Caco-2 (cell line): ENCODE measurements around the gene GGN. TPM values are rescaled to one million over a fixed set of nuclear protein-coding genes. Genes with fewer than 3 reads are reported as not detected.
A peak's percentile ranks its signal among the peaks of the same experiment; 100 is the strongest.

Experiments
- BruUV-seq: library from RNA; stranded (reverse); fragments of 400-500 nt; replicated peaks from 2 replicates; lab custom pipeline; 2021; lab: Mats Ljungman, UMichigan
- CTCF ChIA-PET: fragments of 300-600 bp; sonication (Branson Sonifier 250); formaldehyde crosslinking; loops from one replicate; lab custom pipeline; 2022; ENCODE audit warnings: antibody characterized with exemption; lab: Charles Lee
- POLR2A ChIA-PET: fragments of 300-600 bp; sonication (Branson Sonifier 250); formaldehyde crosslinking; loops from one replicate; lab custom pipeline; 2022; ENCODE audit warnings: antibody characterized with exemption; lab: Charles Lee
- DNase-seq, 2 experiments: peaks; one replicate each; pipeline versions ENCODE4 v3.0.0 to v3.0.0-alpha.2; 2020 to 2022
- H3K27me3 ChIP-seq: replicated peaks from 2 replicates; pipeline ENCODE4 v1.6.0; 2011; ENCODE audit warnings: low read length; ENCODE audit not compliant: control insufficient read depth, insufficient read depth
- H3K36me3 ChIP-seq: 2 replicates; pipeline ENCODE4 v1.5.1; 2011; ENCODE audit warnings: low read length; ENCODE audit not compliant: control insufficient read depth, insufficient read depth
- H3K4me1 ChIP-seq: fragments of 250-450 bp; sonication (Bioruptor Pico); 2 replicates; pipeline ENCODE4 v1.5.1; 2020; ENCODE audit warnings: mild to moderate bottlenecking
- H3K4me3 ChIP-seq: 2 replicates; pipeline ENCODE4 v1.5.1; 2011; ENCODE audit warnings: low read depth, mild to moderate bottlenecking, control low read depth, low read length
- H3K9me3 ChIP-seq: fragments of 250-450 bp; sonication (Bioruptor Pico); 2 replicates; pipeline ENCODE4 v1.5.1; 2020; ENCODE audit warnings: mild to moderate bottlenecking, moderate library complexity
- H3K27ac Mint-ChIP-seq: one replicate; pipeline ENCODE4 v1.8.0; 2022; ENCODE audit warnings: mixed read lengths; ENCODE audit not compliant: unreplicated experiment
- H3K27me3 Mint-ChIP-seq: one replicate; pipeline ENCODE4 v1.8.0; 2022; ENCODE audit warnings: mixed read lengths; ENCODE audit not compliant: insufficient read depth, unreplicated experiment
- H3K36me3 Mint-ChIP-seq: one replicate; pipeline ENCODE4 v1.8.0; 2022; ENCODE audit warnings: mild to moderate bottlenecking, mixed read lengths; ENCODE audit not compliant: insufficient read depth, unreplicated experiment
- H3K4me1 Mint-ChIP-seq: one replicate; pipeline ENCODE4 v1.8.0; 2022; ENCODE audit warnings: low read depth, mixed read lengths; ENCODE audit not compliant: unreplicated experiment
- H3K4me3 Mint-ChIP-seq: one replicate; pipeline ENCODE4 v1.8.0; 2022; ENCODE audit warnings: mild to moderate bottlenecking, moderate library complexity, mixed read lengths; ENCODE audit not compliant: unreplicated experiment
- H3K9me3 Mint-ChIP-seq: one replicate; pipeline ENCODE4 v1.8.0; 2022; ENCODE audit warnings: mixed read lengths; ENCODE audit not compliant: unreplicated experiment
- CTCF ChIP-seq, 2 experiments: fragments of 200-600 bp in 1 of 2; IDR thresholded peaks; 1 replicate in 1 of 2; 2 replicates in 1 of 2; pipeline versions ENCODE4 v1.5.1 to v1.8.0; 2011 to 2022; ENCODE audit warnings: antibody characterized with exemption in 1 of 2, control low read depth in 1 of 2, inconsistent platforms in 1 of 2, low read depth in 1 of 2, low read length in 1 of 2, mild to moderate bottlenecking in 1 of 2, moderate library complexity in 1 of 2; ENCODE audit not compliant: insufficient read depth in 1 of 2, severe bottlenecking in 1 of 2, unreplicated experiment in 1 of 2
- intact Hi-C: fragments of 100-400 bp; cut with micrococcal nuclease; formaldehyde crosslinking; loops from one replicate; pipeline ENCODE4 v1.10.0; 2022; ENCODE audit not compliant: unreplicated experiment
- total RNA-seq: library from RNA; stranded (reverse); gene quantifications from 2 replicates; pipeline ENCODE4 v1.2.3, GENCODE V29; 2022

Gene GGN
- total RNA-seq, 1 experiment from 2014 or later: 0.79 TPM

- Mint-ChIP-seq H3K9me3 (no peaks in the 10 kb centered on the region), H3K4me3 (peak overlapping the region; percentile 79), H3K27me3 (peaks cover 18% of the 10 kb centered on the region), H3K4me1 (peaks cover 24% of the 10 kb centered on the region), H3K27ac (peak overlapping the region; percentile 20), H3K36me3 (peaks cover 19% of the 10 kb centered on the region)
- CTCF ChIA-PET: interaction anchor here (0.6 to 2.9 kb wide), 6 partner anchors 9 to 568 kb away, joined by 3 to 21 read pairs (median 3); partner anchors contain the start of gene PSMD8
- TF ChIP-seq CTCF (IDR thresholded peaks at IDR 0.05; ENCODE audit: insufficient read depth in 1 of 2, low read depth in 1 of 2, low read length in 1 of 2, severe bottlenecking in 1 of 2, unreplicated experiment in 1 of 2): no peak
- Histone ChIP-seq H3K27me3 (peaks cover 7% of the 10 kb centered on the region), H3K4me1 (peaks cover 12% of the 10 kb centered on the region), H3K4me3 (peak overlapping the region; percentile 96), H3K9me3 (no peaks in the 10 kb centered on the region), H3K36me3 (no peaks in the 10 kb centered on the region)
- POLR2A ChIA-PET: interaction anchor here (0.6 to 1.8 kb wide), 2 partner anchors 13 to 96 kb away, joined by 3 to 15 read pairs; partner anchors contain the start of gene PSMD8
- BruUV-seq: no TSS peak
- DNase-seq: no peak
- intact Hi-C loops: loop anchor here (1.0 kb wide), 1 partner anchor 13 kb away; the partner anchor contains the start of gene PSMD8
Observed at GRCh38 chr19:38360839-38361631, 26.8 kb downstream of the GGN start.

- CTCF ChIA-PET: interaction anchor here (1.5 to 2.9 kb wide), 2 partner anchors 8 to 14 kb away, joined by 4 to 21 read pairs; partner anchors contain the start of gene PSMD8
- POLR2A ChIA-PET: interaction anchor here (0.6 kb wide), 1 partner anchor 95 kb away, joined by 3 read pairs; no protein-coding TSS in a partner anchor
- H3K27ac Mint-ChIP-seq: peak overlapping the region; percentile 20
- no TSS peak for BruUV-seq
- peaks cover 28% of the 10 kb centered on the region for H3K4me1 Mint-ChIP-seq
- peaks cover 15% of the 10 kb centered on the region for H3K4me1 ChIP-seq
- TF ChIP-seq CTCF (IDR thresholded peaks at IDR 0.05; ENCODE audit: insufficient read depth in 1 of 2, low read depth in 1 of 2, low read length in 1 of 2, severe bottlenecking in 1 of 2, unreplicated experiment in 1 of 2): no peak
- H3K4me3 Mint-ChIP-seq: peak overlapping the region; percentile 79
- intact Hi-C loops: no loop called here
- no peak overlapping the region for H3K4me3 ChIP-seq
- H3K9me3 Mint-ChIP-seq: no peaks in the 10 kb centered on the region
- peaks cover 7% of the 10 kb centered on the region for H3K27me3 ChIP-seq
- no peak for DNase-seq
- no peaks in the 10 kb centered on the region for H3K9me3 ChIP-seq
- peaks cover 18% of the 10 kb centered on the region for H3K27me3 Mint-ChIP-seq
- H3K36me3 Mint-ChIP-seq: peaks cover 22% of the 10 kb centered on the region
- no peaks in the 10 kb centered on the region for H3K36me3 ChIP-seq
Observed at GRCh38 chr19:38360351-38360750, 27.5 kb downstream of the GGN start.

GRCh38 chr19:38359242-38360021 is 28.4 kb downstream of the GGN start:
- BruUV-seq: no TSS peak
- no peak overlapping the region for H3K27ac Mint-ChIP-seq
- peaks cover 18% of the 10 kb centered on the region for H3K27me3 Mint-ChIP-seq
- CTCF ChIA-PET: interaction anchor here (0.7 kb wide), 1 partner anchor 15 kb away, joined by 5 read pairs; the partner anchor contains the start of gene PSMD8
- no peak for TF ChIP-seq CTCF (IDR thresholded peaks at IDR 0.05; ENCODE audit: insufficient read depth in 1 of 2, low read depth in 1 of 2, low read length in 1 of 2, severe bottlenecking in 1 of 2, unreplicated experiment in 1 of 2)
- H3K4me3 Mint-ChIP-seq: peak overlapping the region; percentile 41
- Histone ChIP-seq H3K27me3 (peaks cover 7% of the 10 kb centered on the region), H3K36me3 (no peaks in the 10 kb centered on the region), H3K9me3 (no peaks in the 10 kb centered on the region), H3K4me3 (no peak overlapping the region), H3K4me1 (peaks cover 15% of the 10 kb centered on the region)
- H3K36me3 Mint-ChIP-seq: peaks cover 22% of the 10 kb centered on the region
- POLR2A ChIA-PET: interaction anchor here (0.6 kb wide), 2 partner anchors 15 to 275 kb away, joined by 3 to 4 read pairs; partner anchors contain the start of gene PSMD8
- intact Hi-C loops: no loop called here
- peaks cover 28% of the 10 kb centered on the region for H3K4me1 Mint-ChIP-seq
- H3K9me3 Mint-ChIP-seq: no peaks in the 10 kb centered on the region
- no peak for DNase-seq
